GM18519 (cell line): ENCODE results near the gene MYBPC3.

Experiments
- ATAC-seq: cut with Tn5 transposase; IDR thresholded peaks from one replicate; pipeline ENCODE4 v1.9.1; 2021; ENCODE audit warnings: mild to moderate bottlenecking, moderate library complexity; ENCODE audit not compliant: unreplicated experiment, low FRiP score

Gene MYBPC3

GRCh38 chr11:47387944-47388696 is 35.6 kb upstream of the MYBPC3 start:
- ATAC-seq: no peak

GRCh38 chr11:47384498-47384897 is 32.0 kb upstream of the MYBPC3 start:
- no peak for ATAC-seq

GRCh38 chr11:47383071-47383470 is 30.6 kb upstream of the MYBPC3 start:
- no peak for ATAC-seq

GRCh38 chr11:47380078-47380477 is 27.6 kb upstream of the MYBPC3 start:
- ATAC-seq: no peak

- ATAC-seq: no peak
These were observed 26.8 kb upstream of the MYBPC3 start for GRCh38 chr11:47379317-47379716.

GRCh38 chr11:47378836-47379170 is 26.3 kb upstream of the MYBPC3 start:
- ATAC-seq: peak; percentile 6

- ATAC-seq: peak; percentile 66
These were observed 25.7 kb upstream of the MYBPC3 start, which contains the start of gene SPI1 for GRCh38 chr11:47378010-47378835. Gene SPI1 (minus strand): TSS chr11:47378547. CDS start chr11:47378353, 194 bp downstream.

- no peak for ATAC-seq
These were observed 25.1 kb upstream of the MYBPC3 start for GRCh38 chr11:47377571-47378009.

- no peak for ATAC-seq
These were observed 24.2 kb upstream of the MYBPC3 start for GRCh38 chr11:47376525-47377371.

GRCh38 chr11:47376107-47376524 is 23.6 kb upstream of the MYBPC3 start:
- no peak for ATAC-seq

GRCh38 chr11:47375546-47376085 is 23.1 kb upstream of the MYBPC3 start:
- no peak for ATAC-seq

- no peak for ATAC-seq
These were observed 22.5 kb upstream of the MYBPC3 start for GRCh38 chr11:47375020-47375419.

- ATAC-seq: no peak
These were observed 22.2 kb upstream of the MYBPC3 start for GRCh38 chr11:47374720-47375019.

GRCh38 chr11:47373876-47374719 is 21.6 kb upstream of the MYBPC3 start:
- ATAC-seq: no peak

GRCh38 chr11:47372422-47372821 is 19.9 kb upstream of the MYBPC3 start:
- ATAC-seq: no peak

- no peak for ATAC-seq
These were observed 17.2 kb upstream of the MYBPC3 start for GRCh38 chr11:47369676-47370075.

GRCh38 chr11:47366020-47366490 is 13.6 kb upstream of the MYBPC3 start:
- no peak for ATAC-seq

- no peak for ATAC-seq
These were observed 8.9 kb upstream of the MYBPC3 start for GRCh38 chr11:47361419-47361818.

- no peak for ATAC-seq
These were observed 7.8 kb upstream of the MYBPC3 start for GRCh38 chr11:47360341-47360740.

GRCh38 chr11:47359586-47359985 is 7.1 kb upstream of the MYBPC3 start:
- ATAC-seq: no peak
